K562 (cell line): ENCODE results near the gene SCYGR8. TPM values are rescaled to one million over a fixed set of nuclear protein-coding genes. Genes with fewer than 3 reads are reported as not detected.

Experiments used
- ATAC-seq: fragments of 200-7000 bp; cut with Tn5 transposase; 3 replicates; pipeline ENCODE4 v1.9.1; 2020; ENCODE audit warnings: moderate library complexity
- BruUV-seq: library from RNA; stranded (reverse); fragments of 400-500 nt; replicated peaks from 2 replicates; lab custom pipeline; 2021; lab: Mats Ljungman, UMichigan
- CTCF ChIA-PET: fragments of 300-600 bp; formaldehyde crosslinking; extraction: SDS; loops from one replicate; lab custom pipeline; 2021; ENCODE audit warnings: low intra/inter-chr PET ratio; lab: Yijun Ruan, JAX
- POLR2A ChIA-PET: fragments of 300-600, 350-650 bp; sonication (Branson Sonifier 250); formaldehyde crosslinking; extraction: SDS; loops from one replicate; lab custom pipeline; 2021; ENCODE audit warnings: antibody characterized with exemption, inconsistent platforms; lab: Yijun Ruan, JAX
- DNase-seq, 4 experiments: peaks; one replicate each; pipeline versions ENCODE4 v3.0.0 to v3.0.0-alpha.2; 2011 to 2018; ENCODE audit warnings: low spot score in 3 of 4, mixed read lengths in 3 of 4; ENCODE audit errors: extremely low read depth in 1 of 4
- FAIRE-seq: peaks from 2 replicates; lab custom pipeline; 2011; peaks lifted over from hg19 to GRCh38; lab: Jason Lieb, UNC
- H2AFZ ChIP-seq: 2 replicates; pipeline ENCODE4 v1.6.0; 2011; ENCODE audit warnings: low read depth, low read length, control low read depth, inconsistent platforms
- H3K27ac ChIP-seq: fragments of 200-600 bp; 3 replicates; pipeline ENCODE4 v1.8.0; 2011; ENCODE audit warnings: low read depth, mild to moderate bottlenecking, control low read depth, inconsistent platforms, low read length, moderate library complexity, mixed read lengths; ENCODE audit errors: extremely low read depth
- H3K27me3 ChIP-seq, 2 experiments: fragments of 300-600 bp in 1 of 2; 2 replicates in 1 of 2; 3 replicates in 1 of 2; pipeline versions ENCODE4 v1.6.0 to v1.8.0; 2011; ENCODE audit warnings: inconsistent platforms in 2 of 2, low read length in 2 of 2, mild to moderate bottlenecking in 1 of 2, mixed read lengths in 1 of 2, moderate library complexity in 1 of 2; ENCODE audit not compliant: control insufficient read depth in 2 of 2, insufficient read depth in 2 of 2
- H3K36me3 ChIP-seq: fragments of 300-600 bp; 3 replicates; pipeline ENCODE4 v1.8.0; 2011; ENCODE audit warnings: mild to moderate bottlenecking, low read length, inconsistent platforms; ENCODE audit not compliant: control insufficient read depth, insufficient read depth
- H3K4me1 ChIP-seq, 2 experiments: fragments of 200-600 bp in 1 of 2; replicated peaks in 1 of 2; 2 replicates in 1 of 2; 3 replicates in 1 of 2; pipeline versions ENCODE4 v1.5.1 to v1.8.0; 2011; ENCODE audit warnings: inconsistent platforms in 2 of 2, low read length in 2 of 2, mild to moderate bottlenecking in 1 of 2, mixed read lengths in 1 of 2, moderate library complexity in 1 of 2; ENCODE audit not compliant: control insufficient read depth in 2 of 2, insufficient read depth in 2 of 2
- H3K4me2 ChIP-seq: 2 replicates; pipeline ENCODE4 v1.6.1; 2011; ENCODE audit warnings: low read length, control low read depth, inconsistent platforms, mixed read lengths; ENCODE audit not compliant: insufficient read depth
- H3K4me3 ChIP-seq: fragments of 200-600 bp; sonication (generic), shearing (Covaris generic); 2 replicates; pipeline ENCODE4 v1.5.1; 2016; ENCODE audit warnings: control low read depth, inconsistent platforms
- H3K79me2 ChIP-seq: fragments of 200-600 bp; 3 replicates; pipeline ENCODE4 v1.8.0; 2011; ENCODE audit warnings: low read length, inconsistent platforms; ENCODE audit not compliant: control insufficient read depth, insufficient read depth
- H3K9ac ChIP-seq, 2 experiments: 2 replicates each; pipeline versions ENCODE4 v1.6.0 to v1.6.1; 2011; ENCODE audit warnings: low read depth in 2 of 2, low read length in 2 of 2, control low read depth in 1 of 2, inconsistent platforms in 1 of 2, mild to moderate bottlenecking in 1 of 2, mixed read lengths in 1 of 2; ENCODE audit not compliant: insufficient read depth in 1 of 2
- H3K9me1 ChIP-seq: one replicate; pipeline ENCODE4 v1.6.0; 2011; ENCODE audit warnings: inconsistent platforms, mild to moderate bottlenecking, low read length, moderate library complexity; ENCODE audit not compliant: control insufficient read depth, insufficient read depth
- H3K9me3 ChIP-seq: replicated peaks from 2 replicates; pipeline ENCODE4 v1.5.1; 2011; ENCODE audit warnings: low read depth, low read length, inconsistent platforms; ENCODE audit not compliant: control insufficient read depth, insufficient read depth
- H4K20me1 ChIP-seq: replicated peaks from 2 replicates; pipeline ENCODE4 v1.6.1; 2011; ENCODE audit warnings: low read length, inconsistent platforms, mixed read lengths; ENCODE audit not compliant: control insufficient read depth, insufficient read depth
- BCLAF1 ChIP-seq, 2 experiments: fragments of 450-650 bp in 1 of 2; IDR thresholded peaks; 2 replicates each; pipeline ENCODE4 v1.6.1; 2011 to 2017; ENCODE audit warnings: low read depth in 2 of 2, antibody characterized with exemption in 1 of 2, borderline replicate concordance in 1 of 2, low read length in 1 of 2, mild to moderate bottlenecking in 1 of 2, mixed read lengths in 1 of 2; ENCODE audit not compliant: control insufficient read depth in 1 of 2
- HNRNPK ChIP-seq: fragments of 200-400 bp; formaldehyde crosslinking; IDR thresholded peaks from one replicate; pipeline ENCODE4 v1.6.1; 2018; ENCODE audit warnings: mild to moderate bottlenecking, low read depth, low read length; ENCODE audit not compliant: poor library complexity, severe bottlenecking
- MIER1 ChIP-seq: fragments of 450-650 bp; IDR thresholded peaks from 2 replicates; pipeline ENCODE4 v1.6.1; 2016; ENCODE audit warnings: antibody characterized with exemption, mild to moderate bottlenecking, low read depth
- RAD51 ChIP-seq: fragments of 450-650 bp; IDR thresholded peaks from 2 replicates; pipeline ENCODE4 v1.7.1; 2016; ENCODE audit warnings: low read depth, mild to moderate bottlenecking, borderline replicate concordance
- SNRNP70 ChIP-seq: fragments of 200-400 bp; formaldehyde crosslinking; optimal IDR thresholded peaks from 2 replicates; pipeline ENCODE3; 2017; ENCODE audit warnings: low read depth, low read length
- TFAM ChIP-seq: fragments of 250-450 bp; sonication (Bioruptor Pico); conservative IDR thresholded peaks from 2 replicates; pipeline ENCODE4 v1.5.0; 2021; ENCODE audit warnings: mild to moderate bottlenecking, moderate library complexity
- WGBS: fragments of 100-300 bp; shearing (Covaris generic); methylation state at CpG from one replicate; pipeline ENCODE4 v1.1.6; 2016; ENCODE audit warnings: low coverage, mixed read lengths; ENCODE audit not compliant: insufficient coverage; ENCODE audit errors: missing lambda C conversion rate; 5-methylcytosine and 5-hydroxymethylcytosine counted together
- in situ Hi-C: fragments of 300-500 bp; cut with MboI; formaldehyde crosslinking; loops from 4 replicates; pipeline ENCODE4 v1.15.0; 2018; ENCODE audit warnings: inconsistent platforms, mixed read lengths
- intact Hi-C: fragments of 100-400 bp; cut with micrococcal nuclease; formaldehyde crosslinking; loops from 2 replicates; pipeline ENCODE4 v1.14.2; 2022
- polyA plus RNA-seq, 8 experiments: library from polyadenylated mRNA; depleted of rRNA in 4 of 8; stranded (reverse) in 5 of 8; unstranded in 3 of 8; fragments of >200 nt; fragmentation: Nextera tagmentation in 2 of 8; fragmentation: Illumina TruSeq in 1 of 8; extraction: Ambion mirVana in 2 of 8; extraction: Trizol in 1 of 8; gene quantifications; 2 replicates each; pipeline versions ENCODE4 v1.2.1 to v1.2.3, GENCODE V29; 2011 to 2014; ENCODE audit warnings: inconsistent platforms in 1 of 8, missing spikeins in 1 of 8
- total RNA-seq, 7 experiments: library from RNA; depleted of rRNA in 6 of 7; stranded (reverse); fragments of >200 nt in 6 of 7; fragmentation: Illumina TruSeq in 2 of 7; extraction: Trizol in 2 of 7; gene quantifications; 2 replicates each; pipeline versions ENCODE4 v1.2.1 to v1.2.3, GENCODE V29; 2011 to 2021; ENCODE audit warnings: low replicate concordance in 1 of 7
- TF ChIP-seq, protein P1 (sequence below): fragments of 450-650 bp; IDR thresholded peaks from 2 replicates; pipeline ENCODE4 v1.6.1; 2016; ENCODE audit warnings: mild to moderate bottlenecking, moderate library complexity

Gene SCYGR8
- total and polyA plus RNA-seq, 9 of the 15 experiments (the other 6 are each of a cell fraction or from before 2014, with no cell fraction given) = not detected

GRCh38 chr2:227719641-227720040, 26.1 kb upstream of the SCYGR8 start:
- no peak for FAIRE-seq
- H3K4me3 ChIP-seq = no peak overlapping the region
- no peaks in the 10 kb centered on the region for H3K9me1 ChIP-seq
- no peak overlapping the region for H2AFZ ChIP-seq
- ATAC-seq = no peak
- in situ Hi-C loops = no loop called here
- no peak overlapping the region for H3K4me2 ChIP-seq
- intact Hi-C loops = no loop called here
- 0% methylated on average over 4 of the region's 4 CpGs for whole genome bisulfite sequencing
- ChIA-PET CTCF (no interaction called here), POLR2A (no interaction called here)
- no peaks in the 10 kb centered on the region for H4K20me1 ChIP-seq
- H3K4me1 ChIP-seq = peaks cover 0 to 6% of the 10 kb centered on the region in 2 experiments; a peak in 1 of 5 replicates
- no peaks in the 10 kb centered on the region for H3K36me3 ChIP-seq
- no peaks in the 10 kb centered on the region for H3K79me2 ChIP-seq
- DNase-seq = no peak
- H3K9ac ChIP-seq = no peak overlapping the region
- BruUV-seq = no TSS peak
- H3K27me3 ChIP-seq = peaks cover 2 to 23% of the 10 kb centered on the region in 2 experiments; a peak in 3 of 5 replicates
- H3K9me3 ChIP-seq = no peaks in the 10 kb centered on the region
- H3K27ac ChIP-seq = no peak overlapping the region
- TF ChIP-seq BCLAF1 (IDR thresholded peaks at IDR 0.05; ENCODE audit: borderline replicate concordance in 1 of 2, control insufficient read depth in 1 of 2, low read depth in 2 of 2, low read length in 1 of 2) (no peak), RAD51 (no peak), SNRNP70 (no peak), HNRNPK (no peak), TFAM (CRISPR knock-in tag) (no peak), MIER1 (no peak)
- TF ChIP-seq, protein P1, sequence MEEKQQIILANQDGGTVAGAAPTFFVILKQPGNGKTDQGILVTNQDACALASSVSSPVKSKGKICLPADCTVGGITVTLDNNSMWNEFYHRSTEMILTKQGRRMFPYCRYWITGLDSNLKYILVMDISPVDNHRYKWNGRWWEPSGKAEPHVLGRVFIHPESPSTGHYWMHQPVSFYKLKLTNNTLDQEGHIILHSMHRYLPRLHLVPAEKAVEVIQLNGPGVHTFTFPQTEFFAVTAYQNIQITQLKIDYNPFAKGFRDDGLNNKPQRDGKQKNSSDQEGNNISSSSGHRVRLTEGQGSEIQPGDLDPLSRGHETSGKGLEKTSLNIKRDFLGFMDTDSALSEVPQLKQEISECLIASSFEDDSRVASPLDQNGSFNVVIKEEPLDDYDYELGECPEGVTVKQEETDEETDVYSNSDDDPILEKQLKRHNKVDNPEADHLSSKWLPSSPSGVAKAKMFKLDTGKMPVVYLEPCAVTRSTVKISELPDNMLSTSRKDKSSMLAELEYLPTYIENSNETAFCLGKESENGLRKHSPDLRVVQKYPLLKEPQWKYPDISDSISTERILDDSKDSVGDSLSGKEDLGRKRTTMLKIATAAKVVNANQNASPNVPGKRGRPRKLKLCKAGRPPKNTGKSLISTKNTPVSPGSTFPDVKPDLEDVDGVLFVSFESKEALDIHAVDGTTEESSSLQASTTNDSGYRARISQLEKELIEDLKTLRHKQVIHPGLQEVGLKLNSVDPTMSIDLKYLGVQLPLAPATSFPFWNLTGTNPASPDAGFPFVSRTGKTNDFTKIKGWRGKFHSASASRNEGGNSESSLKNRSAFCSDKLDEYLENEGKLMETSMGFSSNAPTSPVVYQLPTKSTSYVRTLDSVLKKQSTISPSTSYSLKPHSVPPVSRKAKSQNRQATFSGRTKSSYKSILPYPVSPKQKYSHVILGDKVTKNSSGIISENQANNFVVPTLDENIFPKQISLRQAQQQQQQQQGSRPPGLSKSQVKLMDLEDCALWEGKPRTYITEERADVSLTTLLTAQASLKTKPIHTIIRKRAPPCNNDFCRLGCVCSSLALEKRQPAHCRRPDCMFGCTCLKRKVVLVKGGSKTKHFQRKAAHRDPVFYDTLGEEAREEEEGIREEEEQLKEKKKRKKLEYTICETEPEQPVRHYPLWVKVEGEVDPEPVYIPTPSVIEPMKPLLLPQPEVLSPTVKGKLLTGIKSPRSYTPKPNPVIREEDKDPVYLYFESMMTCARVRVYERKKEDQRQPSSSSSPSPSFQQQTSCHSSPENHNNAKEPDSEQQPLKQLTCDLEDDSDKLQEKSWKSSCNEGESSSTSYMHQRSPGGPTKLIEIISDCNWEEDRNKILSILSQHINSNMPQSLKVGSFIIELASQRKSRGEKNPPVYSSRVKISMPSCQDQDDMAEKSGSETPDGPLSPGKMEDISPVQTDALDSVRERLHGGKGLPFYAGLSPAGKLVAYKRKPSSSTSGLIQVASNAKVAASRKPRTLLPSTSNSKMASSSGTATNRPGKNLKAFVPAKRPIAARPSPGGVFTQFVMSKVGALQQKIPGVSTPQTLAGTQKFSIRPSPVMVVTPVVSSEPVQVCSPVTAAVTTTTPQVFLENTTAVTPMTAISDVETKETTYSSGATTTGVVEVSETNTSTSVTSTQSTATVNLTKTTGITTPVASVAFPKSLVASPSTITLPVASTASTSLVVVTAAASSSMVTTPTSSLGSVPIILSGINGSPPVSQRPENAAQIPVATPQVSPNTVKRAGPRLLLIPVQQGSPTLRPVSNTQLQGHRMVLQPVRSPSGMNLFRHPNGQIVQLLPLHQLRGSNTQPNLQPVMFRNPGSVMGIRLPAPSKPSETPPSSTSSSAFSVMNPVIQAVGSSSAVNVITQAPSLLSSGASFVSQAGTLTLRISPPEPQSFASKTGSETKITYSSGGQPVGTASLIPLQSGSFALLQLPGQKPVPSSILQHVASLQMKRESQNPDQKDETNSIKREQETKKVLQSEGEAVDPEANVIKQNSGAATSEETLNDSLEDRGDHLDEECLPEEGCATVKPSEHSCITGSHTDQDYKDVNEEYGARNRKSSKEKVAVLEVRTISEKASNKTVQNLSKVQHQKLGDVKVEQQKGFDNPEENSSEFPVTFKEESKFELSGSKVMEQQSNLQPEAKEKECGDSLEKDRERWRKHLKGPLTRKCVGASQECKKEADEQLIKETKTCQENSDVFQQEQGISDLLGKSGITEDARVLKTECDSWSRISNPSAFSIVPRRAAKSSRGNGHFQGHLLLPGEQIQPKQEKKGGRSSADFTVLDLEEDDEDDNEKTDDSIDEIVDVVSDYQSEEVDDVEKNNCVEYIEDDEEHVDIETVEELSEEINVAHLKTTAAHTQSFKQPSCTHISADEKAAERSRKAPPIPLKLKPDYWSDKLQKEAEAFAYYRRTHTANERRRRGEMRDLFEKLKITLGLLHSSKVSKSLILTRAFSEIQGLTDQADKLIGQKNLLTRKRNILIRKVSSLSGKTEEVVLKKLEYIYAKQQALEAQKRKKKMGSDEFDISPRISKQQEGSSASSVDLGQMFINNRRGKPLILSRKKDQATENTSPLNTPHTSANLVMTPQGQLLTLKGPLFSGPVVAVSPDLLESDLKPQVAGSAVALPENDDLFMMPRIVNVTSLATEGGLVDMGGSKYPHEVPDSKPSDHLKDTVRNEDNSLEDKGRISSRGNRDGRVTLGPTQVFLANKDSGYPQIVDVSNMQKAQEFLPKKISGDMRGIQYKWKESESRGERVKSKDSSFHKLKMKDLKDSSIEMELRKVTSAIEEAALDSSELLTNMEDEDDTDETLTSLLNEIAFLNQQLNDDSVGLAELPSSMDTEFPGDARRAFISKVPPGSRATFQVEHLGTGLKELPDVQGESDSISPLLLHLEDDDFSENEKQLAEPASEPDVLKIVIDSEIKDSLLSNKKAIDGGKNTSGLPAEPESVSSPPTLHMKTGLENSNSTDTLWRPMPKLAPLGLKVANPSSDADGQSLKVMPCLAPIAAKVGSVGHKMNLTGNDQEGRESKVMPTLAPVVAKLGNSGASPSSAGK = no peak
